ENCODE data around the gene PSMB8. TPM values are rescaled to one million over a fixed set of nuclear protein-coding genes. Genes with fewer than 3 reads are reported as not detected.
A peak's percentile ranks its signal among the peaks of the same experiment; 100 is the strongest.

Gene PSMB8
- 75.1 and 84.4 TPM in 2 replicates for total RNA-seq

- peak; percentile 73 for DNase-seq (ENCODE audit: low read depth)
- peak within 1 kb of the TSS; percentile 71 for H3K4me3 ChIP-seq (ENCODE audit: low read depth, low read length)
- TF ChIP-seq CTCF (conservative IDR thresholded peaks at IDR 0.05; ENCODE audit: low read depth, low read length) = no peak
Observed at GRCh38 chr6:32843979-32844838, at the start of gene PSMB8. PSMB8 (minus strand) TSS chr6:32844047; CDS start chr6:32843996, 51 bp downstream.

GRCh38 chr6:32890831-32891230, 47.0 kb upstream of the PSMB8 start:
- H3K4me3 ChIP-seq (ENCODE audit: low read depth, low read length) = no peak overlapping the region
- no peak for TF ChIP-seq CTCF (conservative IDR thresholded peaks at IDR 0.05; ENCODE audit: low read depth, low read length)
- DNase-seq (ENCODE audit: low read depth) = no peak

GRCh38 chr6:32889533-32889932, 45.7 kb upstream of the PSMB8 start:
- TF ChIP-seq CTCF (conservative IDR thresholded peaks at IDR 0.05; ENCODE audit: low read depth, low read length) = no peak
- no peak for DNase-seq (ENCODE audit: low read depth)
- no peak overlapping the region for H3K4me3 ChIP-seq (ENCODE audit: low read depth, low read length)

- TF ChIP-seq CTCF (conservative IDR thresholded peaks at IDR 0.05; ENCODE audit: low read depth, low read length) = no peak
- H3K4me3 ChIP-seq (ENCODE audit: low read depth, low read length) = no peak overlapping the region
- DNase-seq (ENCODE audit: low read depth) = no peak
Observed at GRCh38 chr6:32888576-32888975, 44.7 kb upstream of the PSMB8 start.

- no peak for DNase-seq (ENCODE audit: low read depth)
- H3K4me3 ChIP-seq (ENCODE audit: low read depth, low read length) = no peak overlapping the region
- TF ChIP-seq CTCF (conservative IDR thresholded peaks at IDR 0.05; ENCODE audit: low read depth, low read length) = no peak
Observed at GRCh38 chr6:32887616-32888015, 43.8 kb upstream of the PSMB8 start.

GRCh38 chr6:32886681-32887383, 43.0 kb upstream of the PSMB8 start:
- TF ChIP-seq CTCF (conservative IDR thresholded peaks at IDR 0.05; ENCODE audit: low read depth, low read length) = no peak
- H3K4me3 ChIP-seq (ENCODE audit: low read depth, low read length) = no peak overlapping the region
- DNase-seq (ENCODE audit: low read depth) = no peak

Data from epithelial cell of proximal tubule (primary cell).